ENCODE measurements around the gene C17orf50. TPM values are rescaled to one million over a fixed set of nuclear protein-coding genes. Genes with fewer than 3 reads are reported as not detected.
A peak's percentile ranks its signal among the peaks of the same experiment; 100 is the strongest.

Gene C17orf50
- total RNA-seq, 1 donor from 2014 or later = not detected

DNA sequence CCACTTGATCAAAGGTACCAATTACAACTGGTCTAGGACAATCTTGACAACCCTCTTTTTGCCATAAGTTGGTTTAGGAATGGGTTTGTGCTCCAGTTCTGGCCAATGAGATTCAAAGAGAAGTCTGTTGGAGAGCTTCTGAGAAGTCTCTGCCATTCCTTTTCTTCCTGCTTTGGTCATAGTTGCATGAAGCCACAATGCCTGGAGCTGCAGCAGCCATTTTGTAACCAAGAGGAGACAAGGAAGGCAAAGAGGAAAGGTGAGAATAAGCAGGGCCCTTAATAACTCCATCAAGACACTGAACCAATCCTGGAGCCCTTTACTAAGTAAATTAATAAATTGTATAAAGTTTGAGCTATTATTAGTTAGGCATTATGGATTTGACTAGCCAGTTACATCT lies 3.4 kb upstream of the C17orf50 start:
- intact Hi-C loops (cut with DNase I) = no loop called here
- Histone ChIP-seq H3K36me3 (no peaks in the 10 kb centered on the region), H3K27me3 (ENCODE audit: low read depth) (no peaks in the 10 kb centered on the region), H3K27ac (no peak overlapping the region), H3K4me3 (no peak overlapping the region), H3K9me3 (no peaks in the 10 kb centered on the region), H3K4me1 (no peaks in the 10 kb centered on the region)
- TF ChIP-seq, protein P1, sequence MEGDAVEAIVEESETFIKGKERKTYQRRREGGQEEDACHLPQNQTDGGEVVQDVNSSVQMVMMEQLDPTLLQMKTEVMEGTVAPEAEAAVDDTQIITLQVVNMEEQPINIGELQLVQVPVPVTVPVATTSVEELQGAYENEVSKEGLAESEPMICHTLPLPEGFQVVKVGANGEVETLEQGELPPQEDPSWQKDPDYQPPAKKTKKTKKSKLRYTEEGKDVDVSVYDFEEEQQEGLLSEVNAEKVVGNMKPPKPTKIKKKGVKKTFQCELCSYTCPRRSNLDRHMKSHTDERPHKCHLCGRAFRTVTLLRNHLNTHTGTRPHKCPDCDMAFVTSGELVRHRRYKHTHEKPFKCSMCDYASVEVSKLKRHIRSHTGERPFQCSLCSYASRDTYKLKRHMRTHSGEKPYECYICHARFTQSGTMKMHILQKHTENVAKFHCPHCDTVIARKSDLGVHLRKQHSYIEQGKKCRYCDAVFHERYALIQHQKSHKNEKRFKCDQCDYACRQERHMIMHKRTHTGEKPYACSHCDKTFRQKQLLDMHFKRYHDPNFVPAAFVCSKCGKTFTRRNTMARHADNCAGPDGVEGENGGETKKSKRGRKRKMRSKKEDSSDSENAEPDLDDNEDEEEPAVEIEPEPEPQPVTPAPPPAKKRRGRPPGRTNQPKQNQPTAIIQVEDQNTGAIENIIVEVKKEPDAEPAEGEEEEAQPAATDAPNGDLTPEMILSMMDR (IDR thresholded peaks at IDR 0.05) = no peak
- no peak for ATAC-seq
- no peak for DNase-seq

DNA sequence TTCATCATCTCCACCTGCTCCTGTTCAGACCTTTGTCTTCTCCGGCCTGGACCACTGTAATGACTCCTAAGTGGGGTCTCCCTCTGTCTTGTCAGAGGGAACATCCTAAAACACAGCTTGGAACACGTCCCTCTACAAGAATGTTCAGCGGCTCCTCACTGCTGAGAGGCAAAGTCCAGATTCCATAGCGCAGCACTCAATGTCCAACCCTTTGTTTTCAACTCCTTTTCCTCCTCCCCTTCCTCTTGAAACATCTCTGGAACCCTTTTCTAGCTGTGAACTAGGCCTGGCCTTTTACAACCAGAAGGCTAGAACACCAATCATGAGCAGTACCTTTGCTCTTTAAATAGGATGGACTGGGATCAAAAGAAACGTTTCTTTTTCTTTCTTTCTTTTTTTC lies 914 bp downstream of the C17orf50 start:
- Histone ChIP-seq H3K9me3 (no peaks in the 10 kb centered on the region), H3K27ac (no peak overlapping the region), H3K36me3 (no peaks in the 10 kb centered on the region), H3K4me3 (no peak overlapping the region), H3K4me1 (peaks cover 19% of the 10 kb centered on the region), H3K27me3 (ENCODE audit: low read depth) (no peaks in the 10 kb centered on the region)
- intact Hi-C loops (cut with DNase I) = no loop called here
- TF ChIP-seq, protein P1 (IDR thresholded peaks at IDR 0.05) = no peak
- ATAC-seq = no peak
- DNase-seq = no peak

DNA sequence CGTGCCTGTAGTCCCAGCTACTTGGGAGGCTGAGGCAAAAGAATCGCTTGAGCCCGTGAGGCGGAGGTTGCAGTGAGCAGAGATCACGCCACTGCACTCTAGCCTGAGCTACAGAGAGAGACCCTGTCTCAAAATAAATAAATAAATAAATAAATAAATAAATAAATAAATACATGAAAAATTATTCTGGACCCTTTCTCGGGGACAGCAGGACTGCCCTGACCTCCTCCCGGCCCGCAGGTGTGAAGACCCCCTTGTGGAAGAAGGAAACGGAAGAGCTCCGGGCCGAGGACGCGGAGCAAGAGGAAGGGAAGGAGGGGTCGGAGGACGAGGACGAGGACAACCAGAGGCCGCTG lies 3.1 kb downstream of the C17orf50 start:
- Histone ChIP-seq H3K4me3 (peak overlapping the region; percentile 57), H3K9me3 (no peaks in the 10 kb centered on the region), H3K36me3 (no peaks in the 10 kb centered on the region), H3K27ac (no peak overlapping the region), H3K27me3 (ENCODE audit: low read depth) (no peaks in the 10 kb centered on the region), H3K4me1 (peaks cover 19% of the 10 kb centered on the region)
- no peak for ATAC-seq
- no peak for DNase-seq
- intact Hi-C loops (cut with DNase I) = no loop called here
- TF ChIP-seq, protein P1 (IDR thresholded peaks at IDR 0.05) = no peak

DNA sequence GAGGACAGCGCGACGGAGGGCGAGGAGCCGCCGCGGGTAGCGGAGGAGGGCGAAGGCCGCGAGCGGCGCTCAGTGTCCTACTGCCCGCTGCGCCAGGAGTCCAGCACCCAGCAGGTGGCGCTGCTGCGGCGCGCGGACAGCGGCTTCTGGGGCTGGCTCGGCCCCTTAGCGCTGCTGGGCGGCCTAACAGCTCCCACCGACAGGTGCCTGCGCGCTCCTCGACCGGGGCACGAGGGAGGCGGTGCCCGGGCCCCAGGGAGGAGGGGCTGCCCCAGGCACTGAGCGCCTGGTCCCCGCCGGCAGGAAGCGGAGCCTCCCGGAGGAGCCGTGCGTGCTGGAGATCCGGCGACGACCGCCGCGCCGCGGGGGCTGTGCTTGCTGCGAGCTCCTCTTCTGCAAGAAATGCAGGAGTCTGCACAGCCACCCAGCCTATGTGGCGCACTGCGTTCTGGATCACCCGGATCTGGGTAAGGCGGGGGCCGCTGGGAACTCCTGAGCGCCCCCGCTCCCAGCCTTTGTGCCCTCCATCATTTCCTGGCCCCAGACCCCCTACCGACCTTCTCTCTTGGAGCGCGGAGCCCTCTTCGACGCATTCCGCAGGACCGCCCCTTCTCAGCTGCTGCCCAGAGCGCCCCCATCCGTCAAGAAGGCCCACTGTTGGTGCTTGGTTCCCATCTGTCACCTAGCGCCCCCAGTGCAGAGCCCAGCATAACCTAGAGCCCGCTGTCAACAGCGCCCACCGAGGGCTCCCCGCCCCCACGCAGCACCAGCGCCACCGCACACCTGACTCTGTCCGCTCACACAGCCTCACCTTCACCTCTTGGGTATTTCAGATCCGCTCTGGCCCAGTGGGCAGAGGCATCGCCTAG lies 3.7 kb downstream of the C17orf50 start:
- H3K27ac ChIP-seq = peak overlapping the region; percentile 38
- intact Hi-C loops (cut with DNase I) = no loop called here

DNA sequence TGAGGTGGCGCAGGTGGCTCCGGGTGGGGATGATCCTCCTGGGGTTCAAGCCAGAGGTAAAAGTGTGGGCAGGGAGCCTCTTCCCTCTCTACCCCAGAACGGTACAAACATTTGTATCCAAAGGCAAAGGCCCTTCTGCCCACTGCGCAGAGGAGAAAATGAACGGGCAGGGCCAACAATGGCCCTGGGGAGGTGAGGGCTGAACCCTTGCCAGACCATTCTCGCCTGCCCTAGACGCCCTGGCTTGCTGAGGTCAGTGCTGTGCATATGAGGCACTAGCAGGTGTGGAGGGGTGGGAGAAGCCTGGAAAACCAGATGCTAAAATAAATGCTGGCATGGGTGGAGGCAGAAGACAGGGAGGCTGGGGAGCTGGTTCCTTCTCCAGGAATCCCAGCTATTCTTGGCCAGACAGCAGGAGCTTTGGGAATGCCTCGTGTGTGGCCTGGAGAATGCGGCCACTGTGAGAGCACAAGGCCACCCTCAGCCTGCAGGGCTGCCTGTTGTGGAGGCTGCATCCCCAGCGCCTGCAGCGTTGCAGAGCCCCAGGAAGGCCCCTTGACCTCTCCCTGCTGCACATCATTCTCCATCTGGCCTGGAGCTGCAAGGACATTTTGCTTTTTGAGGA lies 4.5 kb downstream of the C17orf50 start:
- Histone ChIP-seq H3K27me3 (ENCODE audit: low read depth) (no peaks in the 10 kb centered on the region), H3K36me3 (no peaks in the 10 kb centered on the region), H3K9me3 (no peaks in the 10 kb centered on the region), H3K4me3 (no peak overlapping the region), H3K27ac (no peak overlapping the region), H3K4me1 (peaks cover 19% of the 10 kb centered on the region)
- ATAC-seq = no peak
- TF ChIP-seq, protein P1 (IDR thresholded peaks at IDR 0.05) = no peak
- DNase-seq = no peak
- intact Hi-C loops (cut with DNase I) = no loop called here

More for the DNA sequence above, 3.7 kb downstream of the C17orf50 start:
- peak; percentile 96 to 97 for ATAC-seq
- Histone ChIP-seq H3K36me3 (no peaks in the 10 kb centered on the region), H3K4me3 (peak overlapping the region; percentile 57), H3K4me1 (peaks cover 19% of the 10 kb centered on the region), H3K9me3 (no peaks in the 10 kb centered on the region), H3K27me3 (ENCODE audit: low read depth) (no peaks in the 10 kb centered on the region)
- TF ChIP-seq, protein P1 (IDR thresholded peaks at IDR 0.05) = peak; percentile 92
- peak; percentile 93 for DNase-seq

Data from lower lobe of right lung (tissue), 2 donors.